T47D (cell line): ENCODE measurements around the gene YWHAG.
"Not testable (repeated sequence)": the region's sequence is repeated elsewhere in the genome, so short reads cannot be mapped to it uniquely, and the experiment has no call there.

Source experiments
- DNase-seq, 2 experiments: peaks; one replicate each; pipeline versions ENCODE4 v3.0.0 to v3.0.0-alpha.2; 2011 to 2012; ENCODE audit warnings: low read depth in 1 of 2, low spot score in 1 of 2
- JUND ChIP-seq: IDR thresholded peaks from 2 replicates; pipeline ENCODE4 v1.6.1; 2012; ENCODE audit warnings: low read depth
- in situ Hi-C: cut with HindIII; loops from 2 replicates; pipeline ENCODE4 v1.10.0; 2016; ENCODE audit warnings: low sequenced_read_pairs, low pct_unique_long_range_greater_than_20kb

The YWHAG gene

GRCh38 chr7:76371396-76371795, 12.6 kb upstream of the YWHAG start:
- no peak for TF ChIP-seq JUND
- DNase-seq, result no peak
- in situ Hi-C loops, result no loop called here

- no peak for DNase-seq
- no peak for TF ChIP-seq JUND
- in situ Hi-C loops, result no loop called here
These were observed 10.2 kb upstream of the YWHAG start for GRCh38 chr7:76369018-76369417.

GRCh38 chr7:76368190-76368589, 9.4 kb upstream of the YWHAG start:
- TF ChIP-seq JUND, result no peak
- DNase-seq, result no peak
- in situ Hi-C loops, result no loop called here

- TF ChIP-seq JUND, result no peak
- DNase-seq, result no peak
- in situ Hi-C loops, result no loop called here
These were observed 5.4 kb upstream of the YWHAG start for GRCh38 chr7:76364198-76364584.

GRCh38 chr7:76363754-76364153, 5.0 kb upstream of the YWHAG start:
- DNase-seq, in situ Hi-C loops: not testable (repeated sequence)

GRCh38 chr7:76359978-76360638, 1.3 kb upstream of the YWHAG start:
- no peak for TF ChIP-seq JUND
- DNase-seq, result no peak
- in situ Hi-C loops, result no loop called here

- in situ Hi-C loops, result no loop called here
- peak; percentile 86 to 99 for DNase-seq
- no peak for TF ChIP-seq JUND
These were observed 553 bp upstream of the YWHAG start for GRCh38 chr7:76359111-76359977.

GRCh38 chr7:76358011-76358480, 745 bp downstream of the YWHAG start:
- TF ChIP-seq JUND, result no peak
- in situ Hi-C loops, result no loop called here
- DNase-seq, result peak in 1 of 2 experiments; percentile 49

GRCh38 chr7:76357475-76358010, 1.2 kb downstream of the YWHAG start:
- TF ChIP-seq JUND, result no peak
- DNase-seq, result no peak
- in situ Hi-C loops, result no loop called here

- peak in 1 of 2 experiments; percentile 60 for DNase-seq
- in situ Hi-C loops, result no loop called here
- no peak for TF ChIP-seq JUND
These were observed 2.0 kb downstream of the YWHAG start for GRCh38 chr7:76356823-76357222.

GRCh38 chr7:76356115-76356514, 2.7 kb downstream of the YWHAG start:
- in situ Hi-C loops, result no loop called here
- no peak for DNase-seq
- TF ChIP-seq JUND, result no peak

- no peak for DNase-seq
- in situ Hi-C loops, result no loop called here
- no peak for TF ChIP-seq JUND
These were observed 3.6 kb downstream of the YWHAG start for GRCh38 chr7:76354981-76355730.

- no peak for DNase-seq
- in situ Hi-C loops, result no loop called here
- no peak for TF ChIP-seq JUND
These were observed 4.3 kb downstream of the YWHAG start for GRCh38 chr7:76354516-76354915.
